ENCODE measurements around the gene RNF5. TPM values are rescaled to one million over a fixed set of nuclear protein-coding genes. Genes with fewer than 3 reads are reported as not detected.

Gene RNF5
- total and polyA plus RNA-seq, 9 of the 15 experiments (the other 6 are each of a cell fraction or from before 2014, with no cell fraction given): 62.2 to 245 (median 129) TPM

- TF ChIP-seq NR2C2 (CRISPR knock-in tag; IDR thresholded peaks at IDR 0.05) (no peak), NR2C2 (tag; IDR thresholded peaks at IDR 0.05) (no peak), ELF4 (CRISPR knock-in tag; IDR thresholded peaks at IDR 0.05) (no peak), CC2D1A (IDR thresholded peaks at IDR 0.05) (0 out of 2 replicates have a peak, but pooled peaks have one; percentile 32), IRF1 (CRISPR knock-in tag; IDR thresholded peaks at IDR 0.05; ENCODE audit: borderline replicate concordance) (no peak), GABPB2 (CRISPR knock-in tag; conservative IDR thresholded peaks at IDR 0.05) (no peak), ZMIZ1 (IDR thresholded peaks at IDR 0.05; ENCODE audit: low read depth in 2 of 2, low read length in 2 of 2) (no peak), HSF4 (CRISPR knock-in tag; IDR thresholded peaks at IDR 0.05; ENCODE audit: borderline replicate concordance) (no peak), PCBP1 (IDR thresholded peaks at IDR 0.05; ENCODE audit: low read depth, low read length, poor library complexity, severe bottlenecking) (no peak), JUN (IDR thresholded peaks at IDR 0.05; ENCODE audit: borderline replicate concordance, low read depth, low read length) (no peak), JUN (CRISPR knock-in tag; IDR thresholded peaks at IDR 0.05; ENCODE audit: borderline replicate concordance) (no peak), ESRRB (CRISPR knock-in tag; IDR thresholded peaks at IDR 0.05; ENCODE audit: borderline replicate concordance) (no peak), SNRNP70 (optimal IDR thresholded peaks at IDR 0.05; ENCODE audit: low read depth, low read length) (no peak), ZNF316 (IDR thresholded peaks at IDR 0.05) (no peak; the same call in none of the 2 replicates), PHTF2 (CRISPR knock-in tag; IDR thresholded peaks at IDR 0.05) (0 out of 2 replicates have a peak, but pooled peaks have one; percentile 28), TBL1XR1 (IDR thresholded peaks at IDR 0.05; ENCODE audit: low read length in 2 of 2) (no peak), IRF2 (CRISPR knock-in tag; IDR thresholded peaks at IDR 0.05) (no peak), ATF6 (CRISPR knock-in tag; IDR thresholded peaks at IDR 0.05) (peak; percentile 80; the same call in 1 of the 2 replicates), NRF1 (conservative IDR thresholded peaks at IDR 0.05 in 1 of 2, IDR thresholded peaks at IDR 0.05 in 1 of 2) (no peak), ZZZ3 (IDR thresholded peaks at IDR 0.05) (no peak), NCOA4 (IDR thresholded peaks at IDR 0.05; ENCODE audit: partially characterized antibody) (no peak), BCL6 (CRISPR knock-in tag; IDR thresholded peaks at IDR 0.05) (no peak)
Observed at GRCh38 chr6:32178547-32179440, 589 bp downstream of the RNF5 start (continued).

All from K562 (cell line).